ENCODE data around the gene MRPL44. TPM values are rescaled to one million over a fixed set of nuclear protein-coding genes. Genes with fewer than 3 reads are reported as not detected.

The MRPL44 gene
- total RNA-seq, 1 experiment from 2014 or later, result 24.8 TPM

DNA sequence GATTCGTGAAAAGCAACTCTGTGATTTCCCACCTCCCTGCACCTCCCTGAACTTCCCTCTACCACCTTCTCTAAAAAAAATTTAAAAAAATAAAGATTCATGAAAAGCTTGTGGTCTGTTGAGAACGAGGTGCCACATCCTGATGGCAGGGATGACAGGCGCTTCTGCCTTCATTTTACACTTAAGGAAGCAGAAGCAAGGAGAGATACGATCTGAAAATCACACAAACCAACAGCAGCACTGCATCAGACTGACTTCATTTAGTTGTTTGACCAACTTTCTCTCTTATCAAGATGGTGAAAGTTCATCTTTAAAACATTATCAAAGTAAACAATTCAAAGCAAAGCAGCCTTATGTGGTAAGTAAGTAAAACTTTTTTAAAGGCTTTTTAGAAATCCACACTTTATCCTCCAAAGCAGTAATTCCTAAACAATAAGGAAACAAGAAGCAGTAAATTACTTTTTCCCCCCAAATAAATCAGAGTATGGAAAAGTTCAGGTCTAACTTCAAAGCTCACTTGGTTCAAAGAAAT, 27.6 kb upstream of the MRPL44 start:
- Histone ChIP-seq H3K4me1 (ENCODE audit: insufficient read depth, low read length) (peaks cover 9% of the 10 kb centered on the region; the same call in 1 of the 2 replicates), H3K27ac (ENCODE audit: low read length) (no peak overlapping the region), H3K9ac (ENCODE audit: low read length) (no peak overlapping the region), H4K20me1 (ENCODE audit: low read length) (no peaks in the 10 kb centered on the region), H3K9me2 (replicated peaks; ENCODE audit: low read length) (no peaks in the 10 kb centered on the region), H3K27me3 (ENCODE audit: low read length) (no peaks in the 10 kb centered on the region), H3K79me2 (ENCODE audit: low read length) (peaks cover 82% of the 10 kb centered on the region), H3K36me3 (ENCODE audit: low read depth, low read length) (peaks cover 5% of the 10 kb centered on the region), H3K4me2 (ENCODE audit: low read length) (no peak overlapping the region), H2AFZ (ENCODE audit: low read length) (no peak overlapping the region), H3K4me3 (ENCODE audit: low read length) (no peak overlapping the region), H3K9me3 (ENCODE audit: low read length) (no peaks in the 10 kb centered on the region), H3F3A (ENCODE audit: low read length, unreplicated experiment) (no peaks in the 10 kb centered on the region)
- intact Hi-C loops (cut with micrococcal nuclease), result no loop called here
- DNase-seq, result no peak
- CTCF ChIA-PET, result no interaction called here
- POLR2A ChIA-PET (ENCODE audit: unreplicated experiment), result no interaction called here
- BruUV-seq (replicated peaks), result no TSS peak
- no peak for TF ChIP-seq EZH2 (IDR thresholded peaks at IDR 0.05; ENCODE audit: low read length, unreplicated experiment)
- no peak for TF ChIP-seq EZH2phosphoT487 (IDR thresholded peaks at IDR 0.05; ENCODE audit: borderline replicate concordance, low read length)
- TF ChIP-seq, protein P1, sequence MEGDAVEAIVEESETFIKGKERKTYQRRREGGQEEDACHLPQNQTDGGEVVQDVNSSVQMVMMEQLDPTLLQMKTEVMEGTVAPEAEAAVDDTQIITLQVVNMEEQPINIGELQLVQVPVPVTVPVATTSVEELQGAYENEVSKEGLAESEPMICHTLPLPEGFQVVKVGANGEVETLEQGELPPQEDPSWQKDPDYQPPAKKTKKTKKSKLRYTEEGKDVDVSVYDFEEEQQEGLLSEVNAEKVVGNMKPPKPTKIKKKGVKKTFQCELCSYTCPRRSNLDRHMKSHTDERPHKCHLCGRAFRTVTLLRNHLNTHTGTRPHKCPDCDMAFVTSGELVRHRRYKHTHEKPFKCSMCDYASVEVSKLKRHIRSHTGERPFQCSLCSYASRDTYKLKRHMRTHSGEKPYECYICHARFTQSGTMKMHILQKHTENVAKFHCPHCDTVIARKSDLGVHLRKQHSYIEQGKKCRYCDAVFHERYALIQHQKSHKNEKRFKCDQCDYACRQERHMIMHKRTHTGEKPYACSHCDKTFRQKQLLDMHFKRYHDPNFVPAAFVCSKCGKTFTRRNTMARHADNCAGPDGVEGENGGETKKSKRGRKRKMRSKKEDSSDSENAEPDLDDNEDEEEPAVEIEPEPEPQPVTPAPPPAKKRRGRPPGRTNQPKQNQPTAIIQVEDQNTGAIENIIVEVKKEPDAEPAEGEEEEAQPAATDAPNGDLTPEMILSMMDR (conservative IDR thresholded peaks at IDR 0.05; ENCODE audit: low read depth, low read length), result no peak
- no peak for ATAC-seq

DNA sequence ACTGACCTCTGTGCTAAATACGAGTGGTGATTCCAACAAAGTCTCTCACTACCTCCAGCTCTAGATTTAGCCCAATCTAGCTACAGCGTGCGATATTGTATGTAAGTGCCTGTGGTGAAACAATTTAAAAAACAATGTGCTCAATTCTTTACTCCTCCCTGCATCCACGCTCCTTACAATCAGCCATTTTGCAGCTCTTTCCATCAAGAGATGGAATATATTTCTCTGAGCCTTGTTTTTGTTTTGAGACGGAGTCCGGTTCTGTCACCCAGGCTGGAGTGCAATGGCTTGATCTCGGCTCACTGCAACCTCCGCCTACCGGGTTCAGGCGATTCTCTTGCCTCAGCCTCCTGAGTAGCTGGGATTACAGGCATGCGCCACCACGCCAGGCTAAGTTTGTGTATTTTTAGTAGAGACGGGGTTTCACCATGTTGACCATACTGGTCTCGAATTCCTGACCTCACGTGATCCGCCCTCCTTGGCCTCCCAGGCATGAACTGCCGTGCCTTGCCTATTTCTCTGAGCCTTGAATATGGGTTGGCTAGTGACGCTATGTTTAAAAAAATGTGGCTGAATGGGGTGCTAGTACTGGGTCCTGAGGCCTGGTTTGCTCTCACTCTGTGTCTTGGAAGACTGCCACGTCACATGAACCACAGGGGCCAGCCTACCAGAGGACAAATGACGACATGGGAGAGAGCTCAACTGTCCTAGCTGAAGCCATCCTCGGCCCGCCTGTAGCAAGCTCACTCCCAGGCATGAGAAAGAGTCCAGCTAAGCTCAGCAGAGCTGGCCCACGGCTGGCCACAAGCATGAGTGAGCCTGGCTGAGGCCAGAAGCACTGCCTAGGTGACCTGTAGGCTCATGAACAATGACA, 26.9 kb upstream of the MRPL44 start:
- Histone ChIP-seq H3K9me3 (ENCODE audit: low read length) (no peaks in the 10 kb centered on the region), H3K27ac (ENCODE audit: low read length) (no peak overlapping the region), H3K4me3 (ENCODE audit: low read length) (no peak overlapping the region), H3K9me2 (replicated peaks; ENCODE audit: low read length) (no peaks in the 10 kb centered on the region), H3K36me3 (ENCODE audit: low read depth, low read length) (peaks cover 5% of the 10 kb centered on the region), H3F3A (ENCODE audit: low read length, unreplicated experiment) (no peaks in the 10 kb centered on the region), H3K4me2 (ENCODE audit: low read length) (no peak overlapping the region), H4K20me1 (ENCODE audit: low read length) (no peaks in the 10 kb centered on the region), H3K27me3 (ENCODE audit: low read length) (no peaks in the 10 kb centered on the region), H2AFZ (ENCODE audit: low read length) (no peak overlapping the region), H3K79me2 (ENCODE audit: low read length) (peaks cover 82% of the 10 kb centered on the region), H3K4me1 (ENCODE audit: insufficient read depth, low read length) (peaks cover 8% of the 10 kb centered on the region; the same call in 1 of the 2 replicates), H3K9ac (ENCODE audit: low read length) (no peak overlapping the region)
- TF ChIP-seq EZH2 (IDR thresholded peaks at IDR 0.05; ENCODE audit: low read length, unreplicated experiment) (no peak), EZH2phosphoT487 (IDR thresholded peaks at IDR 0.05; ENCODE audit: borderline replicate concordance, low read length) (no peak)
- TF ChIP-seq, protein P1 (conservative IDR thresholded peaks at IDR 0.05; ENCODE audit: low read depth, low read length), result no peak
- ATAC-seq (no peak), DNase-seq (no peak)
- no TSS peak for BruUV-seq (replicated peaks)
- CTCF ChIA-PET, result no interaction called here
- intact Hi-C loops (cut with micrococcal nuclease), result no loop called here
- POLR2A ChIA-PET (ENCODE audit: unreplicated experiment), result no interaction called here
